SKM-1 treated with dmso at 0.1 percent for 144 hours (cell line): ENCODE data around the gene NSMF.
A peak's percentile ranks its signal among the peaks of the same experiment; 100 is the strongest.

Experiments
- DNase-seq: peaks from one replicate; lab custom pipeline; 2025; ENCODE audit not compliant: unreplicated experiment; lab: John Stamatoyannopoulos, UW

The NSMF gene, protein sequence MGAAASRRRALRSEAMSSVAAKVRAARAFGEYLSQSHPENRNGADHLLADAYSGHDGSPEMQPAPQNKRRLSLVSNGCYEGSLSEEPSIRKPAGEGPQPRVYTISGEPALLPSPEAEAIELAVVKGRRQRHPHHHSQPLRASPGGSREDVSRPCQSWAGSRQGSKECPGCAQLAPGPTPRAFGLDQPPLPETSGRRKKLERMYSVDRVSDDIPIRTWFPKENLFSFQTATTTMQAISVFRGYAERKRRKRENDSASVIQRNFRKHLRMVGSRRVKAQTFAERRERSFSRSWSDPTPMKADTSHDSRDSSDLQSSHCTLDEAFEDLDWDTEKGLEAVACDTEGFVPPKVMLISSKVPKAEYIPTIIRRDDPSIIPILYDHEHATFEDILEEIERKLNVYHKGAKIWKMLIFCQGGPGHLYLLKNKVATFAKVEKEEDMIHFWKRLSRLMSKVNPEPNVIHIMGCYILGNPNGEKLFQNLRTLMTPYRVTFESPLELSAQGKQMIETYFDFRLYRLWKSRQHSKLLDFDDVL

DNA sequence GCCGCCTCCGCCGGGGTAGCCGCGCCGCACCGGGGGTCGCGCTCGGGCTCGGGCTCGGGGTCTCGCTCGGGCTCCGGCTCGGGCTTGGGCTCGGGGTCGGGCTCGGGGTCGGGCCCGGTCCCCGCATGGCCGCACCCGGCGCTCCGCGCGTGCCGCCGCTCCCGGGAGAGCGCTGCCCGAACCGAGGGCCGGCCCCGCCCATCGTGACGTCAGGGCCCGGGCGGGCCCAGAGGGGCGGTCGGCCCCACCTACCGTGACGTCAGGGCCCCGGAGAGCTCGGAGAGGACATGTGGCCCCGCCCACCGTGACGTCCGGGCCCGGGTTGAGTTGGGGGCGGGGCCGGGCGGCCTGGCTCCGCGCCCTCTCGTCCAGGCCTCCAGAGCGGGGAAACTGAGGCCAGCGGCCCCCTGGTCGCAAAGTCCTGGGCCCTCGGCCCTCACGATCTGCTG lies at the start of gene NSMF:
Gene NSMF (minus strand): TSS at position 183 of the 449 bp plus-strand sequence. CDS start 232 bp downstream, outside the sequence.
- peak; percentile 87 for DNase-seq

DNA sequence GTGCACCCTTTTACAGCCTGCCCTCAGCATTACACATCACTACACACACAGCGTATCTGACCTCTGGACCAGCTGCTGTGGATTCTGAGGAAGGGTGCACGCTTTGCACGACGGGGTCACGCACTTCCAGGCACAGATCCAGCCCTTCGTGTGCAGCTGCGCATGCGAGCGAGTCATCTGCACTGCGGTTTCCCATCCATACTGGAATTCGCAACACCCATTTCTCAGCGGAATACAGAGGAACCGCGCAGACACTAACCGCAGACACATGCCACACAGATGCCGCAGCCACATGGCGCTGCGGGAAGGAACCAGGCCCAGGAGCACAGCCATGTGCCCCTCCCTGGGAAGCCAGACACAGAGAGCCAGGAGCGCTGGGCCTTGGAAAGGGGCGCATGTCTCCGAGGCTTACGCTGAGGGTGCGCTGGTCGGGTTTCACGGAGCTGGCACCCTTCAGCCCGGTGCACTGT lies 47.6 kb upstream of the NSMF start:
- no peak for DNase-seq

DNA sequence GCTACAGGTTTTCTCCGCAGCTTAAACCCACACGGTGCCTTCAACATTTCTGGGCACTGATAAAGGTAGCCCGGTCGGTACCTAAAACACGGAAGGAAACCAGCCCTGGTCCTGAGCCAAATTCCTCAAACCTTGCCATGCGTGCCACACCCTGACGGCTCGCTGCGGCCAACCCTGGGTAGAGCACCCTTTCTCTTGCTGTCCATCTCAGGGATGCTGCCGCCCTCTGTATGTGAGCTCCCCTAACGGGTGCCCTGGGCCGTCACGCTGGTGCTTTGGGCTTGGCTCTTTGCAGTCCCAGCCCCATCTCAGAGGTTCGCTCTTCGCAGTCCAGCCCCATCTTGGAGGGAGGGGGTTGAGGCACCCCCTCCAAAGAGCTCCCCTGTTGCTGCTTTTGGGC lies 47.1 kb upstream of the NSMF start:
- no peak for DNase-seq

DNA sequence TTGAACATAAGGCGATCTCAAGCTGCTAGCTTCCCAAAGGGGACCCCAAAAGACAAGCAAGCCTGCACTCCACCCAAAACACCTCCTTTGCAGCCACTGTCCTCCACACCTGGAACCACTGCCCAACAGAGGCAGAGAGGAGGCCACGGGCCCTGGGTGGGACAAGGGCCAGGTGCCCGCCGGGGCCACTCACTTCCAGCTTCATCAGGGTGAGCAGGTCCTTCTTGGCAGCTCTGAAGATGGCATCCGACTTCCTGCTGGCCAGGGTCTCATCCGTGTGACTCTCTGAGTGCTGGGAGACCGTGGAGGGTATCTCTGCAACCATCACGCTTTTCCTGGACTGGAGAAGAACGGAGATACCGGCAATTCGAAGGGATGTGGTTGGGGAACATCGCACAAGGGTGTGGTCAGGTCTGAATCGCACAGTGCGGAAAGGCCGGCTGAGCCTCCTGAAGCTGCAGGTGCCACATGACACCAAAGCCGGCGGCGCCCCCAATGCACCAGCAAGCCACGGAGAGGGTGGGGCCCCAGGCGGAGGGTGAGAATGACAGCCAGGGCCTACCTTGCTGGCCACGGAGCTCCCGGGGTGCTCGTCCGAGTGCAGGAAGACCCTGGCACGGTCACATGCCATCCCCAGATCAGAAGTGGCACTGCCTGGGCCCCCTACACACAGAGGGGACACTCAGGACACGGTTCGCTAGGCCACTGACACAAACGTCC lies 46.4 kb upstream of the NSMF start:
- DNase-seq: no peak

DNA sequence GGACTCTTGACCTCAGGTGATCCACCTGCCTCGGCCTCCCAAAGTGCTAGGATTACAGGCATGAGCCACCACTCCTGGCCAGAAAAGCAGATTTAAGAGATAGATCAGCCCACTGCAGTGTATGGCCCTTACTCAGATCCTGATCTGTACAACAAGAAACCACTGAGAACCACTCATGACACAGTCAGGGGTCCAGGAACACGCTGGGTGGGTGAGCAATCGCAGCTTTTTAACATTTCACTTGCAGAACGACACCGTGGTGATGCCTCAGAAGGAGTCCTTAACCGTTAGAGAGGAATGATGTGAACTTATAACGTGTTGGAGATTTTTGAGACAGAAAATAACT lies 45.3 kb upstream of the NSMF start:
- no peak for DNase-seq

DNA sequence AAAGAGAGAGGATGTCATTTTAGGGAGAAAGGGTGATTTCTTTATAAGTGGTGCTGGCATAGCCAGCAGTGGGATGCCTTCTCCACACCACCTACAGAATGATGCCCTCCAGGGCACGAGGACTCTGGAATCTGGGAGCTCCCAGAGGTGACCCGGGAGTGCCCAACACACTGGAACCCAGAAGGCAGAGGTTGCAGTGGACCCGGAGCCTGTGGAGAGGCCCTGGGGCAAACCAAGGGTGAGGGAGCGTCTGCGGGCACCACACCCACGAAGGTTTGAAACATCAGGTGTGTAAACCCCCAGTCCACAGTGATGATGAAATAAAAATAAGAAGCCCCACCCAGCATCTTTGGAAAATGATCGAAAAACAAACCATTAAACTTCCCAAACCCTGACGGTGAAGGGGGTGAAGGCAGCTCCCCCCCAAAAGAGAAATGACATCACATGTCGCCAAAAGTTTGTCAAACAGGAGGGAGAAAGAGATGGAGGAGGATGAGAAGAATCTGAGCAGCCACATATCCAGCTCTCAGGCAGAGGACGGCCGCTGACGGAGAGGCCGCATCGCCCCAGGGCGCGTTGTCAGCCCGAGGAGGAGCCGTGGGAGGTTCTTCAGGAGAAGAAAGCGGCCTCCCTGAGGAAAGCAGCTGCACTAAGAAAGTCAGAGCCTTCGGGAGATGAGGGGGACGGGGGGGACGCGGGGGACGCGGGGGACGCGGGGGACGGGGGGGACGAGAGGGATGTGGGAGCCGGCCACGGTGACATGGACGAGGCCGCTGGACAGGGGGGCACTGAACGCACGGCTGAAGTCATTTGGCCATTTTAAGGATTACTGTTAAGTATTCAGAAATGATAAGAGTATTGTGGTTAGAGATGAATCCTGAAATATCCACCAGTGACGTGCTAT lies 43.1 kb upstream of the NSMF start:
- no peak for DNase-seq

DNA sequence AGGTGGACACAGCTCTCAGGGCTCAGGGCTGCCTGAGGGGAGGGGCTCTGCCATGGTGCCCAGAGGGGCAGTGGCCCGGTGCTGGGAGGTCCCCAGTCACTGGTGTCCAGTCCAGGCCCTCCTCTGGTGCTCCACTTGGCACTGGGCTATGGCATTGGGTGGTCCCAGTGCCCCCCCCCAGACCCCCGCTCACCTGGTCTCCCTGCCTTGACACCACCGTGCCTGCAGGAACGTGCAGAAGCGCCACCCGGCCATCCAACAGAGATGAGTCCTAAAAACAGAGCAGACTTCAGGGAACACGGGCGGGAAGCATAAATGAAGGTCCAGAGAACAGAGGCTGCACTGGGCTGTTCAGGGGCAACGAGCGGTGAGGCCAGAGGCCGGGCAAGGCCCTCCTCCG lies 42.3 kb upstream of the NSMF start:
- DNase-seq: no peak

DNA sequence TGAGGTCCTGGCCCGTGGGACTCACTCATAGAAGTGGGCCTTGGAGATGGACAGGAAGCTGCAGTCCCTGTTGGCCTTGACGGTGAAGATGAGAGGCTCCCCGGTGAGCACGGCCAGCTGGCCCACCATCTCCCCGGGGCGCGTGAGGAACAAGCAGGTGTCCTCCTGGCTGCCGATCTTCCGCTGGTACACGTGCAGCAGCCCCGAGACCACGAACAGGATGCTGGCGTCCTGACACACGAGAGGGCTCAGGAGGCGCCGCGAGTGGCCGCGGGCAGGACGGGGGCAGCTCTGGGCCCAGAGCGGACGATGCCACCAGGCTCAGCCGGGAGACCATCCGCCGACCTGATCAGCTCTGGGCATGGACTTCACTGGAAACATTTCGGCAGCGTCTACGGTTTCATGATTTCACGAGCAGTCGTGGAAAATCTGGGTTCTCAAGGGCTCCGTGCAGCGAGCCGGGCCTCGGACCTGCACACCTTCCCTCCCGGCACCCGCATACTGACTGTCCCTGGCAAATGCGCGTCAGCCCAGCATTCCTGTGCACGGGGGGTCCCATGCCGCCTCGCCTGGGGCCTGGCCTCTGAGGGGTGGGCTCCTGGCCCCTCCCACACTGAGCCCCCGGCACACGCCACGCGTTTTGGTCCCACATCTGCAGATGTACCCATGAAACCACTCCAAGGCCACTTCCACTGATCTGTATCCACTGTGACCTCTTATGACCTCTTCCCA lies 41.7 kb upstream of the NSMF start:
- no peak for DNase-seq

DNA sequence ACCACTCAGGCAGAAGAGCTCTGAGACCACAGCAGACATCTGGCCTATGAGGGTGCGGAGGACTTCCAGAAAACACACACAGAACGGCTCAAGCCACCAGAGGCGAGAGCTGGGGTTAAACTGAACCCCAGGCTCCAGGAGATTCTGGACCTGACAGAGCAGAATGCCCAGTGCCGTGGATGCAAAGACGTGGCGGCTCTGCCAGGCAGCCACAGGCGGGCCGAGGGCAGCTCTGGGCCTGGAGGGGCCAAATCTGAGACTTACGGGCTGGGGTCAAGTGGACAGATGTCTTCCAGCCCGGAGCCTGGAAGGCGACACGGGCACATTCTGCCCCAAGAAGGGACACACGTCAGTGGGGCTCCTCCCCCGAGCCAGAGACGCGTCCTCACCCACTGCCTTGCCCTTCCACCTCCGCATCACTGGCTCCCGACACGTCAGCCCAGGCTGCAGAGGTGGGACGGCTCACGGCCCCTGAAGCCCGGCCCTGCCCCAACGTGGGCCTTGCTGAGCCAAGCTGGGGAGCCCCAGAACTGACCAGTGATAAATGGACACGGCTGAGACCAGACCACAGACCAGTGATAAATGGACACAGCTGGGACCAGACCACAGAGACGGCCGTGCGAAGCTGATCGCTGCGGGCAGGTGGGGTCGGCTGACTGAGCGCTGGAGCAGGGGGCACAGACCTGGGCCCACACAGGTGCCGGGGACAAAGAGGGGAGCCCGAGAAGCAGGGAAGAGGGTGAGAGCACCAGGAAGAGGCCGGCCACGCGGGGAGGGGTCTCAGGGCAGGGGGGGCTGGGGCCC lies 40.9 kb upstream of the NSMF start:
- no peak for DNase-seq

DNA sequence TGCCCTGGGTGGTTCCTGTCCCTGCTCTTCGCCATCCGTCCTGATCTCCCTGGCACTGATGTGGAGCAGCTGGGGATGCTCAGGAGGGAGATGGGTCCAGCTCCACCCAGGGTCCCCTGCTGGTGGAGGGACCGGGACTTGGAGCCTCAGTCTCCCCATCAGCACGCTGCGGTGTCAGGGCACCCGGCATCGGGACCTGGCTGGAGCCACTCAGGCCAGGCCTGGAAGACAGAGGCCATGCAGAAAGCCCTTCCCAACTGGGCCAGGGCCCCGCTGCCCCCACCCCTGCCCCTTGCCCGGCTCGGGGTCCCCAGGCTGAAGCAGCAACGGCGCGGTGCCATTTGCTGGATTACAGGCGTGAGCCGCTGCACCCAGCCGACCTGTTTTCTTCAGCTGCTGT lies 40.3 kb upstream of the NSMF start:
- no peak for DNase-seq

DNA sequence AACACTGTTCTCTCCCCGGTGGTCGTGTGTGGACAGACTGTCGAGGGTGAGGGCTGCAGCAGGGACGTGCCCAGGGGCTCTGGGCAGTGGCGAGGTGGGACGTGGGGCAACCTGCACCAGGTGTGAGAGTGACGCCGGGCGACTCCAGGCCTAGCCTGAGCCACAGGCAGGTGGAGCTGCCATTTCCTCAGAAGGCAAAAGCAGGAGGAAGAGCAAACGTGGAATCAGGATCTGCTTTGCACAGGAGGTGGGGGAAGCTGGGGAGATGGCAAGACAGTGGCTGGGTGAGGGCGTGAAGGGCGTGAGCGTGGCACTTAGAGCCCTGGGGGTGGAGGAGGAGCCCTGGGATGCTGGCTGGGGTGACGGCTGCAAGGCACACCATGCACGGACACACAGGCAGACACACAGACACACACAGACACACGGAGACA lies 39.6 kb upstream of the NSMF start:
- no peak for DNase-seq

DNA sequence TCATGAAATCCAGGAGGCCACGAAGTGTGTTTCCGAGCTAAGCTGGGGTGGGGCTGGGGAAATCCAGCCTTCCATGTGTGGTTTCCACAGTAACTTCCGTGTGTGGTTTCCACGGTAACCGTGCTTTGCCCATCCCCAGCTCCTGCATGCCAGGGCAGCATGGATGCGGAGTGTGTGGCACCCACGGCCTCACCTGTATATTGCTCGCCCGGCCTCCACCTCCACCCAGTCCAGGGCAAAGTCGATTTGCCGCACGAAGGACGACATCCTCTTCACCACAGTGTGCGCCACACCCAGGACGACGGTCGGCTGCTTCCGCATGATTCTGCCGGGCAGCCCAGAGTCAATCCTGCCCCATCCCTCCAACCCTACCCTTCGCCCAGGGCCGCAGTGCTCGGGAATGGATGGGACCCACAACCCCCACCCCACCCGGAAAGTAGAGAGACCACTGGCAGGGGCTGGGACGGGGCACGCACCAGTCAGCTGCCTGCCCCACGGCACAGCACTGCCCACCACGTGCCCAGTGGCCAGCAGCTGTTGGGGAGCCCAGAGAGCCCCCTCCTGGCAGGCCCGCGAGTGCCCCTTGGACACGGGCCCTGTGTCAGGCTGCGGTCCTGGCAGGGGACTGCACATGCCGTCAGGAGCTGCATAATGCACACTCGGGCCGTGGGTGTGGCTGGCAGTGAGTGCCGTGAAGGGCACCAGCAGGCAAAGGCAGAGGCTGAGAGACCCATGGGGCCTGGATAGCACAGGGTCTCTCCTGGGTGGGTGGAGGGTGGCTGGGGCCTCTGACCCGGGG lies 39.0 kb upstream of the NSMF start:
- no peak for DNase-seq

DNA sequence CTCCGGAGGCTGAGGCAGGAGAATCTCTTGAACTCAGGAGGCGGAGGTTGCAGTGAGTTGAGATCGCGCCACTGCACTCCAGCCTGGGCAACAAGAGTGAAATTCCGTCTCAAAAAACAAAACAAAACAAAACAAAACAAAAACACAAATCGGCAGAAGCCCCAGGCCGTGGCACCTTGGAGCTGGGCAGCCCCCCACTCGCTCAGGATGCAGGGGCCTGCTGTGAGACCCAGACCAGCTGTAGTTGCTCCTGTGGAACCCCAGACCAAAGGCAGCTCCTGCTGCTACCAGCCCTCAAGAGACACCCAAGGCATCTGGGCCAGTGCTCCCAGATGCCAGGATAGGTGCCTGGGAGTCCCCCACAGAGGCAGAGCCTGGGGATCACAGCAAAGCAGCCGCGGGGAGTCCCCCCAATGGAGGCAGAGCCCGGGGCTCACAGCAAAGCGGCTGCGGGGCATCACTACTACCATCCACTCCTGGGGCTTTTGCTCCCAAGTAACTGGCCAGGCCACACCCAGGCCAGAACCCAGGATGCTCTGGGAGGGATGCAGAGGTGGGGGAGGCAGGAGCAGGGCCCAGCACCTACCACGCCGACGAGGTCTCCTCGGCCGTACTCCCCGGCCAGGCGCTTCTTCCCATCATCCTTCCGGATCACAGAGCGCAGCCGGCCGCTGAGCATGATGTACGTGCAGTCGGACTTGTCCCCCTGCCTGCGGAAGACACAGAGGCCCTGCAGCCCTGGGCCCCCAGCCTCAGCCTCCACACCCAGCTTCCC lies 37.7 kb upstream of the NSMF start:
- DNase-seq: no peak

DNA sequence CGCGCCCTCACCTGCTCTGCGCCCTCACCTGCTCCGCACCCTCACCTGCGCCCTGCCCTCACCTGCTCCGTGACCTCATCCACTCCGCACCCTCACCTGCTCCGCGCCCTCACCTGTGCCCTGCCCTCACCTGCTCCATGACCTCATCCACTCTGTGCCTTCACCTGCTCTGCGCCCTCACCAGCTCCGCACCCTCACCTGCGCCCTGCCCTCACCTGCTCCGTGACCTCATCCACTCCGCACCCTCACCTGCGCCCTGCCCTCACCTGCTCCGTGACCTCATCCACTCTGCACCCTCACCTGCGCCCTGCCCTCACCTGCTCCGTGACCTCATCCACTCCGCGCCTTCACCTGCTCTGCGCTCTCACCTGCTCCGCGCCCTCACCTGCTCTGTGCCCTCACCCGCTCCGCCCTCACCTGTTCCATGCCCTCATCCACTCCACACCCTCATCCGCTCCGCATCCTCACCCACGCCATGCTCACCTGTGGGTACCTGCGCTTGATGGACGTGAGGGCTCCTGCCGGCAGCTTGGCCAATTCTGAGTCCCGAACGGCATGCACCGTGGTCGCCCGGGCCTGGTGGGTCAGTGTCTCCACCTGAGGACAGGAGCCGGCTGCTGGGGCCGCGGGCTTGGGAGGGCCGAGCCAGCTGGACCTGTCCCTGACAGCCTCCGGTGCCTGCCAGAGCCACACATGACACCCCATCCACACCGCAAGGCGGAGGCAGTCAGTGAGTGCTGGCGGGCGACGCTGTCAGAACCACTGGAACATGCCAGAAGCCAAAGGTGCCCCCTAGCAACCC lies 35.6 kb upstream of the NSMF start:
- DNase-seq: no peak

DNA sequence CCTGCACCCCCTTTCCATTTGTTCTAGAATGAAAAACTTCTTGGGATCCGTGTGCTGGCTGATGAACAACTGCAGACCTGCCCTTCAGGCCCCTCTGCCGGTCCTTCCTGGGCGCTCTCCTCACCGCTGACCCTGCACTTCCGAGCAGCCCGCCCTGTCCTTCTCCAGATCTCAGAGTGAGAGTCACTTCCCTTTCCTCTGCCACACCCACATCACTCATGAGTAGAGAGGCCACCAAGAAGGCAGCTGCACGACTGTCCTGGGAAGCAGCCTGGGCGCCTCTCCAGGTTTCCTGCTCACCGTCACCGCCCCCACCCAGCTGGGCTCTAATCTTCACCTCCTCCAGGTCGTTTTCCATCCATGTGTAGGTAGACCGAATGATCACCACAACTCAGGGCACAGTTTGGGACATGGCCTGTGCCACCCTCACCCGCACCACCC lies 35.0 kb upstream of the NSMF start:
- DNase-seq: peak; percentile 79

DNA sequence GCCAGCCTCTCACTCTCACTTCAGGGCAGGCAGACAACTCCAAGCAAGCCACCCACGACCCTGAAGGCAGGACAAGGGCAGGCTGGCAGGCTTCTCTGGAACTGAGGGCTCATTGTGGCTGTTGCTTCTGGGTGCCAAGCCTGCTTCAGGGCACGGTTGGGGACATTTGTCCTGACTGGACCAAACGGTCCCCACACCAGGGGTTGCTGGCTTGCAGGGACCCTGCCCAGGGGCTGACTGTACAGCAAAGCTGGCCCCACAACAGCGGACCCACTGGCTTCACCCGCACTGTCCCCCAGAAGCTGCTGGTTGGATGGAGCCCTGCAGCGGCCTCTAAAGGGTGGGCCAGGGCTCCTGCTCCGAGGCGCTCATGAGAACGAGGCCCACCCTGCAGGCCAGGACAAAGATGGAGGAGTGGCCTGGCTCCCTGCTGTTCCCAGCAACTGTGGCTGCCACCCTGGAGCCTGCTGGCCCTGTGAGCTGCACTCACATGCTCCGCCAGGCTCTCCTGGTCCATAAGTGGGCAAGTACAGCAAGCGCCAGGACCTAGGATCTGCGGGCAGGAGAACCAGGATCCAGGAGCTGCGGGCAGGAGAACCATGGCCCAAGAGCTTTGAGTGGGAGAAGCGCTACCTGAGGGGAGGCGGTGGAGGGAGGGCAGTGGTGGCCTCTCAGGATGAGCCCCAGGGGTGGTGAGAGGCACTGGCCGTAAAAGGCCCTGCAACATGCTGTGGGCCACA lies 34.4 kb upstream of the NSMF start:
- DNase-seq: no peak
